ENCODE measurements around the gene CCDC192. TPM values are rescaled to one million over a fixed set of nuclear protein-coding genes. Genes with fewer than 3 reads are reported as not detected.
"Not testable (repeated sequence)": the region's sequence is repeated elsewhere in the genome, so short reads cannot be mapped to it uniquely, and the experiment has no call there.

Gene CCDC192
- total RNA-seq, 2 donors from 2014 or later, result not detected

DNA sequence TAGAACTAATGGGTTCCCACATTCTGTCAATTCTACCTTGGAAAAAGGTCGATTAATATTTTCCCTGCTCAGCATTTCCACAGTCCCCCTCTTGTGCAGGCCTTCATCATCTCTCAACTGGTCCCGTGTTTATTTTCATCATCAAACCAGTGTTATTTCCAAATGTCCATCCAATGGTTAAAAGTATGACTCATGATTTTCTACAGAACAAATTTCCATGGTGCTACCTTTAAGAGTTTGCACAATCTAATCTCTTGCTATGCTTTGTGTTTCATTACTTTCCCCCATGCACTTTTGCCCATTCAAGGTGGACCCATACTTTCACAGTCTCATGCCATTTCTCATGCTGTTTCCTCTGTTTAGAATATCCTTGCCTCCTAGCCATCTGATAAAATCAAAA, 143.7 kb downstream of the CCDC192 start:
- TF ChIP-seq, protein P1, sequence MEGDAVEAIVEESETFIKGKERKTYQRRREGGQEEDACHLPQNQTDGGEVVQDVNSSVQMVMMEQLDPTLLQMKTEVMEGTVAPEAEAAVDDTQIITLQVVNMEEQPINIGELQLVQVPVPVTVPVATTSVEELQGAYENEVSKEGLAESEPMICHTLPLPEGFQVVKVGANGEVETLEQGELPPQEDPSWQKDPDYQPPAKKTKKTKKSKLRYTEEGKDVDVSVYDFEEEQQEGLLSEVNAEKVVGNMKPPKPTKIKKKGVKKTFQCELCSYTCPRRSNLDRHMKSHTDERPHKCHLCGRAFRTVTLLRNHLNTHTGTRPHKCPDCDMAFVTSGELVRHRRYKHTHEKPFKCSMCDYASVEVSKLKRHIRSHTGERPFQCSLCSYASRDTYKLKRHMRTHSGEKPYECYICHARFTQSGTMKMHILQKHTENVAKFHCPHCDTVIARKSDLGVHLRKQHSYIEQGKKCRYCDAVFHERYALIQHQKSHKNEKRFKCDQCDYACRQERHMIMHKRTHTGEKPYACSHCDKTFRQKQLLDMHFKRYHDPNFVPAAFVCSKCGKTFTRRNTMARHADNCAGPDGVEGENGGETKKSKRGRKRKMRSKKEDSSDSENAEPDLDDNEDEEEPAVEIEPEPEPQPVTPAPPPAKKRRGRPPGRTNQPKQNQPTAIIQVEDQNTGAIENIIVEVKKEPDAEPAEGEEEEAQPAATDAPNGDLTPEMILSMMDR (IDR thresholded peaks at IDR 0.05), result no peak
- no peaks in the 10 kb centered on the region for H3K36me3 ChIP-seq
- ATAC-seq (ENCODE audit: insufficient number of reproducible peaks, low FRiP score, low read depth) (no peak), DNase-seq (ENCODE audit: low spot score) (no peak)
- H3K27ac ChIP-seq, result no peak overlapping the region
- H3K4me1 ChIP-seq (ENCODE audit: control insufficient read depth in 1 of 2, low read depth in 2 of 2), result no peaks in the 10 kb centered on the region
- no peaks in the 10 kb centered on the region for H3K27me3 ChIP-seq (replicated peaks; ENCODE audit: insufficient read depth)
- no peaks in the 10 kb centered on the region for H3K9me3 ChIP-seq
- H3K4me3 ChIP-seq, result no peak overlapping the region

DNA sequence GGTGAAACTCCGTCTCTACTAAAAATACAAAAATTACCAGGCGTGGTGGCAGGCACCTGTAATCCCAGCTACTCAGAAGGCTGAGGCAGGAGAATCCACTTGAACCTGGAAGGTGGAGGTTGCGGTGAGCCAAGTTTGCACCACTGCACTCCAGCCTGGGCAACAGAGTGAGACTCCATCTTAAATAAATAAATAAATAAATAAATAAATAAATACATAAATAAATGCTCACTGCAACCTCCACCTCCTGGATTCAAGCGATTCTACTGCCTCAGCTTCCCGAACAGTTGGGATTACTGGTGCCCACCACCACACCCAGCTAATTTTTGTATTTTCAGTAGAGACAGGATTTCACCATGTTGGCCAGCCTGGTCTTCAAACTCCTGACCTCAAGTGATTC, 144.4 kb downstream of the CCDC192 start:
- H3K27ac ChIP-seq; H3K9me3 ChIP-seq; H3K4me1 ChIP-seq (ENCODE audit: control insufficient read depth in 1 of 2, low read depth in 2 of 2); H3K4me3 ChIP-seq; H3K36me3 ChIP-seq; DNase-seq (ENCODE audit: low spot score); H3K27me3 ChIP-seq (replicated peaks; ENCODE audit: insufficient read depth); ATAC-seq (ENCODE audit: insufficient number of reproducible peaks, low FRiP score, low read depth): not testable (repeated sequence)

DNA sequence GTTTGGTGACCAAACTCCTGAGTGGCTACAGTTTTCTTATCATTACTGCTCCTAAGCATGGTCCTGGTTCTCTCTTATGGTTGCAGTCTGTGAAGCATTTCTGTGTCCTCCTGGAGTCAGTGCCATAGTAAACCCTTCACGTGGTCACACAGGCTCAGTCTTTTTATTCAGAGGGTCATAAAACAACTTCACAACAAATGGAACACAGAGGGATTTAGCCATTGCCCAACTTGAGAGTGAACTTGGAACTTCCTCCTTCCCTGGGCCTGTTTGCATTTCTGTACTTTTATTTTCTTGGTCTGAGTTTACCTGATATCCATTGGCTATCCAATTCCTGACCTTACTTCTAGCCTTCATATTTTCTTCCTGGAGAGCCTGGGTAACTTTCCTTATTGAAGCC, 144.9 kb downstream of the CCDC192 start:
- H3K4me1 ChIP-seq (ENCODE audit: control insufficient read depth in 1 of 2, low read depth in 2 of 2), result no peaks in the 10 kb centered on the region
- H3K27me3 ChIP-seq (replicated peaks; ENCODE audit: insufficient read depth), result no peaks in the 10 kb centered on the region
- TF ChIP-seq, protein P1 (IDR thresholded peaks at IDR 0.05), result no peak
- DNase-seq (ENCODE audit: low spot score) (no peak), ATAC-seq (ENCODE audit: insufficient number of reproducible peaks, low FRiP score, low read depth) (no peak)
- no peaks in the 10 kb centered on the region for H3K9me3 ChIP-seq
- no peak overlapping the region for H3K4me3 ChIP-seq
- H3K36me3 ChIP-seq, result no peaks in the 10 kb centered on the region
- no peak overlapping the region for H3K27ac ChIP-seq

DNA sequence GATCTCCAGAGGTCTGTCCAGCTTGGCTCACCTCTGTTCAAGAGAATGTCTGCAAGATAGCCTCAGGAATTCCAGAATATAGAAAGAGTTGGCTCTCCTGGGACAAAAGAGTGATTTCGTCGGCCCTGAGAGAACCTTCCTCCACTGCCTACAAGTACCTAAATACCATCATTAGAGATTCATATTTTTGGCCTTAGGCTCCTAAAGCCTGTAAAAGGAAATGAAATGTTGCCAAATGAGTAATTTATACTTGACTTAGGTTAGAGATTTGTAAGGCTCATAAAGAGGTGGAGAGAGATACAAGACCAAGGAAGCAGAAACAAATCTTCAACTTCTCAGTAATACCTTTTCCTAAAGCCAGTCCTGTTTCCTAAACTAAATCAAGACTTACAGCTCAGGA, 146.2 kb downstream of the CCDC192 start:
- ATAC-seq (ENCODE audit: insufficient number of reproducible peaks, low FRiP score, low read depth), result no peak
- TF ChIP-seq, protein P1 (IDR thresholded peaks at IDR 0.05), result no peak
- Histone ChIP-seq H3K27ac (no peak overlapping the region), H3K27me3 (replicated peaks; ENCODE audit: insufficient read depth) (no peaks in the 10 kb centered on the region), H3K4me3 (no peak overlapping the region), H3K36me3 (no peaks in the 10 kb centered on the region), H3K4me1 (ENCODE audit: control insufficient read depth in 1 of 2, low read depth in 2 of 2) (no peaks in the 10 kb centered on the region), H3K9me3 (no peaks in the 10 kb centered on the region)
- no peak for DNase-seq (ENCODE audit: low spot score)

DNA sequence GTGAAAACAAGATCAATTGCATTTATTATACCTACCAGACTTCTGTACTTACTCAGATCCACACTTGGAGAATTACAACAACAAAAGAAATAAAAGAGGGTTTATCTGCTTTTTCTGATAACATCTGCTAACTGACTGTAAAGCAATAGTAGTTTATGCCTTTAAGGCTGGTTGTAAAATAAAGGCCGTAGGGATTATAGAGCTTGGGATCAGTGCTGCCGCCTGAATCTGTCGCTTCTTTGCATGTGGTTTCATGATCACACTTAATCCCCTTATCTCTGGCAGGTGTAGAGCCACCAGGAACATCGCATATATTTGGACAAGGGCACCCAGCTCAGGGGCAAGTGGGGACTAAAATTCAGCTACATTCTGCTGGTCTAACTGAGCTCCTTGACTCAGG, 146.7 kb downstream of the CCDC192 start:
- Histone ChIP-seq H3K27ac (no peak overlapping the region), H3K27me3 (replicated peaks; ENCODE audit: insufficient read depth) (no peaks in the 10 kb centered on the region), H3K36me3 (no peaks in the 10 kb centered on the region), H3K4me3 (no peak overlapping the region), H3K9me3 (no peaks in the 10 kb centered on the region), H3K4me1 (ENCODE audit: control insufficient read depth in 1 of 2, low read depth in 2 of 2) (no peaks in the 10 kb centered on the region)
- TF ChIP-seq, protein P1 (IDR thresholded peaks at IDR 0.05), result no peak
- DNase-seq (ENCODE audit: low spot score) (no peak), ATAC-seq (ENCODE audit: insufficient number of reproducible peaks, low FRiP score, low read depth) (no peak)

DNA sequence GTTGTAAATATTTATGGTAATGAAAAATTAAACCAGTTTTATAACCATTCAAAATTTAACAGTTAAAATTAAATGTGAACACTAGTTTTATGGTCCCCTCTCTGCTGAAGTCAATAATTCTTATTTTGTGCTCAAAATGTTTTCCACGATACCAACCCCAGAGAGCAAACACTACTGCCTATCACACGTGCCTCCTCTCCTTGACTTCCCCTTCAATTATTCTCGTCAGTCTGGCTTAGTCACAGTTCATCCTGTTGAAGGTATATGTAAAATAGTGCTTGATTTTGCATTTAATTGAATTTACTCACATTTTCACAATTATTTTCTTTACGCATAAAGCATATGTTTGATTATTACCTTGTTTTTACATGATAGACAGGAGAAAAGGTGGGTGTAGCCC, 148.8 kb downstream of the CCDC192 start:
- H3K27ac ChIP-seq, result no peak overlapping the region
- TF ChIP-seq, protein P1 (IDR thresholded peaks at IDR 0.05), result no peak
- DNase-seq (ENCODE audit: low spot score), result no peak

More for the DNA sequence above, 148.8 kb downstream of the CCDC192 start:
- no peaks in the 10 kb centered on the region for H3K9me3 ChIP-seq
- no peaks in the 10 kb centered on the region for H3K27me3 ChIP-seq (replicated peaks; ENCODE audit: insufficient read depth)
- no peak for ATAC-seq (ENCODE audit: insufficient number of reproducible peaks, low FRiP score, low read depth)
- no peak overlapping the region for H3K4me3 ChIP-seq
- no peaks in the 10 kb centered on the region for H3K36me3 ChIP-seq
- H3K4me1 ChIP-seq (ENCODE audit: control insufficient read depth in 1 of 2, low read depth in 2 of 2), result no peaks in the 10 kb centered on the region
